GM12874 (cell line): Measurements from ENCODE around the gene SAXO1.

Experiments
- TF ChIP-seq, protein P1 (sequence below): IDR thresholded peaks from 2 replicates; pipeline ENCODE4 v1.5.1; 2011; ENCODE audit warnings: low read depth, mild to moderate bottlenecking, control low read depth, low read length, moderate library complexity; ENCODE audit not compliant: insufficient read depth

The SAXO1 gene

DNA sequence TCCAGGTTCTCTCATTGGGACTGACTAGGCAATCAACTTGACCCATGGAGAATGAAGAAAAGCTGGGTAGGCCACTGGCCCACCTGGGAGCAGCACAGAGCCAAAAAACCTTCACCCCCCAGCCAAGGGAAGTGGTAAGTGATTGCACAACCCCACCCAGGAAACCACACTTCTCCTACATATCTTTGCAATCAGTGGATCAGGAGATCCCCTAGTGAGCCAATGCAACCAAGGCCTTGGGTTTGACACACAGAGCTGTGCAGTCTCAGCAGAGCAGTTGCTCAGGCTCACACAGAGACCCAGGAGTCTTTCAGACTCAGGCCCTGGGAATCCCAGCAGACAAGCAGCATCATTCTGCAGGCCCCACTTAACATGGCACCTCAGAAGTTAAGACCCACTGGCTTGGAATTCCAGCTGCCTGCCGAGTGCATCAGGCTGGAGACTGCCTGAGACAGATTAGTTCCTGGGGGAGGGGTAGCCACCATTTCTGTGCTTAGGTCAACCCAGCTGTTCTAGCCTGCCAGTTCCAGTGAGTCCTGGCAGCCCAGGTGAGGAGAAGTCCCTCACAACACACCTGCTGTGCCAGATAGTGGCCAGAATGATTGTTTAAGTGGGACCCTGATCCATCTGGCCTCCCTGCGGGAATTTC, 136.4 kb downstream of the SAXO1 start:
- TF ChIP-seq, protein P1, sequence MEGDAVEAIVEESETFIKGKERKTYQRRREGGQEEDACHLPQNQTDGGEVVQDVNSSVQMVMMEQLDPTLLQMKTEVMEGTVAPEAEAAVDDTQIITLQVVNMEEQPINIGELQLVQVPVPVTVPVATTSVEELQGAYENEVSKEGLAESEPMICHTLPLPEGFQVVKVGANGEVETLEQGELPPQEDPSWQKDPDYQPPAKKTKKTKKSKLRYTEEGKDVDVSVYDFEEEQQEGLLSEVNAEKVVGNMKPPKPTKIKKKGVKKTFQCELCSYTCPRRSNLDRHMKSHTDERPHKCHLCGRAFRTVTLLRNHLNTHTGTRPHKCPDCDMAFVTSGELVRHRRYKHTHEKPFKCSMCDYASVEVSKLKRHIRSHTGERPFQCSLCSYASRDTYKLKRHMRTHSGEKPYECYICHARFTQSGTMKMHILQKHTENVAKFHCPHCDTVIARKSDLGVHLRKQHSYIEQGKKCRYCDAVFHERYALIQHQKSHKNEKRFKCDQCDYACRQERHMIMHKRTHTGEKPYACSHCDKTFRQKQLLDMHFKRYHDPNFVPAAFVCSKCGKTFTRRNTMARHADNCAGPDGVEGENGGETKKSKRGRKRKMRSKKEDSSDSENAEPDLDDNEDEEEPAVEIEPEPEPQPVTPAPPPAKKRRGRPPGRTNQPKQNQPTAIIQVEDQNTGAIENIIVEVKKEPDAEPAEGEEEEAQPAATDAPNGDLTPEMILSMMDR, result no peak

DNA sequence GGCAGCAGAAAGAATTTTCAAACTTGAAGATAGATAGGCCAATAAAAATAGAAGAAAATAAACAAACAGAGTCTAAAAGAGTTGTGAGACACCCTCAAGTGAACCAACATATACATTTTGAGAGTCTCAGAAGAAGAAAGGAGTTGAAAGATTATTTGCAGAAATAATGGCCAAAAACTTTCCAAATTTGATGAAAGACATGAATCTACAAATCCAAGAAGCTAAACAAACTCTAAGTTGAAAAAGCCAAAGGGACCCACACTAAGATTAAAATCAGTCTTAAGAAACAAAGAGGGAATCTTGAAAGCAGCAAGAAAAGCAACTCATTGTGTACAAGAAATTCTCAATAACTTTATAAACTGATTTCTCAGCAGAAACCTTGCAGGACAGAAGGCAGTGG, 137.0 kb downstream of the SAXO1 start:
- TF ChIP-seq, protein P1, result no peak

DNA sequence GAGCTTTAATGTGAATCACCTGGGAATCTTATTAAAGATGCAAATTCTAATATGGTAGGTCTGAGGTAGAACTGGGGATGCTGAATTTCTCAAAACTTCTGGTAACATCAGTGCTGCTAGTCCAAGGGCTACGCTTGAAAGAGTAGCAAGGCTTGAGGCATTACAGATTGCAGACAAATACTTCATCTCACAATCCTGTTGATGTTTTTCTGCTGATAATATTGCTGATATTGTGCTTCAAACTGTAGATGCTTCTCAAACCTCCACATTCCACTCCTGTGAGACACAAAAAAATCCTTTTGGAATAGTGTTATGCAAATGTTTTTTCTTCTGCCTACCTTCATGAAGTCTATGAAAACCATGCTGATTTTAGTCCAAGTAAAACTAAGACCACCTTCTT, 139.5 kb downstream of the SAXO1 start:
- TF ChIP-seq, protein P1, result no peak

DNA sequence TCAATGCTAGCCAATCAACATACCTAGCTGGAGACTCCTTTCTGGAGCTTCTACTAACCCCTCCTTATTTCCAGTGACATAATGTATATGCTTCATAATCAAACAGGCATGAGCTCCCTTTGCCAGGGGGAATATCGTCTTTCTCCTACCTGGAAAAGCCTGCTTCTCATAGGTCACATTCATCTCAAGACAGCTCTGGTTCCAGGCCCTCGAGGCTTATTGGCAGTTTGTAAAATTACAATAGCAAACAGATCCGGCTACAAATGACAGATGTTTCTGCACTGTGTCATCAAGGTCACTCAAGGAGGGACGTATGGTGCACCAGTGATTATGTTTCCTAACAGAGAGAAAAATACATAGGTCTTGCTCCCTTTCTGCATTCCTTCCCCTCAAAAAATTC, 140.0 kb downstream of the SAXO1 start:
- TF ChIP-seq, protein P1, result no peak

DNA sequence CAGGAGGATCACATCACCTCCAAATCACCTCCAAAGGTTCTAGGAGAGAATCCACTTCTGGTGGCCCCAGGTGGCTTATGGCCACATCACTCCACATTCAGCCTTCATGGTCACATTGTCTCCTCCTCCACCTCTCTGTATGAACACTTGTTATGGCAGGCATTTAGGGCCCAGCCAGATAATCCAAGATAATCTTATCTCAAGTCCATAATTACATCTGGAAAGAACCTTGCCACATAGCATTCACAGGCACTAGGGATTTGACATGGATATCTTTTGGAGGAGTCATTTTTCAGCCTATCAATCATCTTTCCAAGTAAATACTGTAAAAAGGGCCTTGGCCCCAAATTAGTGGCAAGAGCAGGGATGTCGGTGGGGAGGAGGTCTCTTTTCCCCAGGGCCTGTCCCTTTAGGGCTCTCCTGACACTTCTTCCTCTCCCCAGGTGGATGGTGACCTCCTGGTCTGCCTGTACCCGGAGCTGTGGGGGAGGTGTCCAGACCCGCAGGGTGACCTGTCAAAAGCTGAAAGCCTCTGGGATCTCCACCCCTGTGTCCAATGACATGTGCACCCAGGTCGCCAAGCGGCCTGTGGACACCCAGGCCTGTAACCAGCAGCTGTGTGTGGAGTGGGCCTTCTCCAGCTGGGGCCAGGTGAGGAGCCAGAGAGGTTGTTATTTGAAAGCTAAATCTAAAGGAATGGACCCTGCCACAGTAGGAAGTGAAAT, 140.9 kb downstream of the SAXO1 start:
- TF ChIP-seq, protein P1, result no peak

DNA sequence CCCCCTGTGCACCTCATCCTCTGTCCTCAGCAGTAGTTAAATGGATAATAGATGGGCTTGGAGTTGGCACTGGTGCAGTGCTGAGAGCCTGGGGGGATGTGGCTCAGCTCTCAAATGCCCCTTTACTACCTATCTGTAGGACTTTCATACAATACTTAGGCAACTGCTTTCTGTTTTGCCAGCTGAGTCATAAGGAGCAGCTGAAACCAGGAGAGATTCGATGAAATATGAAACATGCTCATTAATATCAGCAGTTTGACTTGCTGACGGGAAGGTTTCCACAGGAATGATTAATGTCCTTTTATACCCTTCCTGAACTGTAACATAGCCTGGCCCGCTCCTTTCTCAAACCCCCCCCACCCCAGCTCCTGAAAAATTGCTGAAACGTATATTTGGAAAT, 142.6 kb downstream of the SAXO1 start:
- TF ChIP-seq, protein P1, result no peak

DNA sequence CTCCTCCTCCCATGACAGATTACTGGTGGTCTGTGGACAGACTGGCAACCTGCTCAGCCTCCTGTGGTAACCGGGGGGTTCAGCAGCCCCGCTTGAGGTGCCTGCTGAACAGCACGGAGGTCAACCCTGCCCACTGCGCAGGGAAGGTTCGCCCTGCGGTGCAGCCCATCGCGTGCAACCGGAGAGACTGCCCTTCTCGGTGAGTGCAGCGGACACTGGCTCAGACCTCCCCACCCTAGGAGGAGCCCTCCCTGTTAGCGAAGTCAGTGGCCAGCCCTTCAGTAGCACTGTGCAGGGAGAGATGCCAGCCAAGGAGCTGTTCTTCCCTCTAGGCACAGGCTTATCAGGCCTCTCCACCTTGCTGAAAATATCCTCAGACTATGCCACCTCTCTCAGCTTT, 143.5 kb downstream of the SAXO1 start:
- TF ChIP-seq, protein P1, result no peak
